Peyer's patch (tissue), 4 donors: Measurements from ENCODE around the gene C12orf57. TPM values are rescaled to one million over a fixed set of nuclear protein-coding genes. Genes with fewer than 3 reads are reported as not detected.

ENCODE experiments used
- DNase-seq, 3 donors: peaks; one replicate each; pipeline ENCODE4 v3.0.0-alpha.2; 2017 to 2019
- H3K27ac ChIP-seq, 4 donors: fragments of 200-600 bp; sonication (generic); one replicate each; pipeline ENCODE4 v1.5.1; 2016 to 2019
- H3K27me3 ChIP-seq, 2 donors: fragments of 200-600 bp; sonication (generic); one replicate each; pipeline ENCODE4 v1.5.1; 2019
- H3K36me3 ChIP-seq, 3 donors: fragments of 200-600 bp; sonication (generic); one replicate each; pipeline ENCODE4 v1.5.1; 2016 to 2019
- H3K4me1 ChIP-seq, 4 donors: fragments of 200-600 bp; sonication (generic); one replicate each; pipeline ENCODE4 v1.5.1; 2016 to 2019
- H3K4me3 ChIP-seq, 4 donors: fragments of 200-600 bp; sonication (generic); 1 replicate in 3 of 4; 2 replicates in 1 of 4; pipeline ENCODE4 v1.5.1; 2016 to 2019; ENCODE audit warnings: mild to moderate bottlenecking in 1 of 4
- H3K9me3 ChIP-seq, 4 donors: fragments of 200-600 bp; sonication (generic); one replicate each; pipeline ENCODE4 v1.5.1; 2016 to 2019; ENCODE audit warnings: mild to moderate bottlenecking in 1 of 4
- CTCF ChIP-seq, 6 experiments: fragments of 450-650 bp in 4 of 6; fragments of 200-600 bp in 2 of 6; sonication (generic) in 1 of 6; IDR thresholded peaks; one replicate each; pipeline ENCODE4 v1.5.1; 2017 to 2019; ENCODE audit warnings: antibody characterized with exemption in 6 of 6, mild to moderate bottlenecking in 3 of 6, moderate library complexity in 1 of 6
- POLR2A ChIP-seq, 2 donors: fragments of 450-650 bp; IDR thresholded peaks; one replicate each; pipeline ENCODE4 v1.5.1; 2017; ENCODE audit warnings: antibody characterized with exemption in 2 of 2, mild to moderate bottlenecking in 2 of 2, moderate library complexity in 2 of 2
- total RNA-seq, 4 donors: library from RNA; depleted of rRNA; stranded (reverse); fragments of >200 nt; gene quantifications; one replicate each; pipeline ENCODE4 v1.1.0, GENCODE V29; 2016

C12orf57 gene
- 100 to 1,000 TPM; 146 to 339 (median 156) TPM for total RNA-seq

GRCh38 chr12:6943722-6944380 lies at the start of gene C12orf57, which contains the start of gene RNU7-1:
Gene C12orf57, plus strand, starts transcription at chr12:6944022. Its CDS starts 100 bp downstream, at chr12:6944122.
Gene RNU7-1, plus strand, starts transcription at chr12:6943816.
- DNase-seq: peak; percentile 69 to 87 (median 80)
- peaks cover 0 to 13% (median 0%) of the 10 kb centered on the region in 3 donors for H3K36me3 ChIP-seq
- no peaks in the 10 kb centered on the region for H3K9me3 ChIP-seq
- peaks cover 8 to 41% (median 20%) of the 10 kb centered on the region in 4 donors for H3K4me1 ChIP-seq
- peak in 1 of 6 experiments; percentile 7 for TF ChIP-seq CTCF (IDR thresholded peaks at IDR 0.05)
- TF ChIP-seq POLR2A (IDR thresholded peaks at IDR 0.05): peak; percentile 86 to 97
- peak within 1 kb of the TSS; percentile 48 to 69 (median 60) for H3K4me3 ChIP-seq
- H3K27me3 ChIP-seq: no peaks in the 10 kb centered on the region
- H3K27ac ChIP-seq: peak within 1 kb of the TSS; percentile 90 to 97 (median 94)

- Histone ChIP-seq H3K9me3 (no peaks in the 10 kb centered on the region), H3K36me3 (no peaks in the 10 kb centered on the region), H3K27me3 (no peaks in the 10 kb centered on the region), H3K4me1 (peaks cover 0 to 3% (median 0%) of the 10 kb centered on the region in 4 donors), H3K27ac (no peak overlapping the region), H3K4me3 (no peak overlapping the region)
- TF ChIP-seq POLR2A (IDR thresholded peaks at IDR 0.05) (no peak), CTCF (IDR thresholded peaks at IDR 0.05) (no peak)
- no peak for DNase-seq
Observed at GRCh38 chr12:6894321-6894720, 49.5 kb upstream of the C12orf57 start.

- H3K27ac ChIP-seq: no peak overlapping the region
- no peak overlapping the region for H3K4me3 ChIP-seq
- H3K4me1 ChIP-seq: peaks cover 0 to 12% (median 4%) of the 10 kb centered on the region in 4 donors
- H3K9me3 ChIP-seq: no peaks in the 10 kb centered on the region
- H3K36me3 ChIP-seq: no peaks in the 10 kb centered on the region
- no peak for DNase-seq
- H3K27me3 ChIP-seq: no peaks in the 10 kb centered on the region
- no peak for TF ChIP-seq POLR2A (IDR thresholded peaks at IDR 0.05)
- no peak for TF ChIP-seq CTCF (IDR thresholded peaks at IDR 0.05)
Observed at GRCh38 chr12:6896846-6897435, 46.9 kb upstream of the C12orf57 start.

GRCh38 chr12:6899427-6899826 lies 44.4 kb upstream of the C12orf57 start:
- Histone ChIP-seq H3K4me3 (no peak overlapping the region), H3K27ac (no peak overlapping the region), H3K9me3 (no peaks in the 10 kb centered on the region), H3K36me3 (no peaks in the 10 kb centered on the region), H3K4me1 (peaks cover 0 to 12% (median 5%) of the 10 kb centered on the region in 4 donors), H3K27me3 (no peaks in the 10 kb centered on the region)
- no peak for DNase-seq
- TF ChIP-seq POLR2A (IDR thresholded peaks at IDR 0.05) (no peak), CTCF (IDR thresholded peaks at IDR 0.05) (no peak)

- H3K4me1 ChIP-seq: peaks cover 0 to 12% (median 6%) of the 10 kb centered on the region in 4 donors
- H3K4me3 ChIP-seq: no peak overlapping the region
- H3K36me3 ChIP-seq: no peaks in the 10 kb centered on the region
- TF ChIP-seq CTCF (IDR thresholded peaks at IDR 0.05) (no peak), POLR2A (IDR thresholded peaks at IDR 0.05) (no peak)
- H3K27me3 ChIP-seq: no peaks in the 10 kb centered on the region
- H3K27ac ChIP-seq: peak overlapping the region in 1 of 4 donors; percentile 55
- H3K9me3 ChIP-seq: no peaks in the 10 kb centered on the region
- DNase-seq: peak; percentile 34 to 83 (median 70)
Observed at GRCh38 chr12:6899837-6900519, 43.8 kb upstream of the C12orf57 start.
